Astrocyte of the cerebellum (primary cell): Measurements from ENCODE around the gene HSD3B1.

Source experiments
- DNase-seq: peaks from one replicate; pipeline ENCODE4 v3.0.0-alpha.2; 2011; ENCODE audit warnings: low read depth
- H3K4me3 ChIP-seq: 2 replicates; pipeline ENCODE4 v1.5.1; 2011; ENCODE audit warnings: mild to moderate bottlenecking, low read depth, low read length, moderate library complexity
- in situ Hi-C: cut with HindIII; loops from 2 replicates; pipeline ENCODE4 v1.10.0; 2017; ENCODE audit warnings: low sequenced_read_pairs
- TF ChIP-seq, protein P1 (sequence below): IDR thresholded peaks from 2 replicates; pipeline ENCODE4 v1.5.1; 2012; ENCODE audit warnings: low read length, low read depth, moderate library complexity, mild to moderate bottlenecking; ENCODE audit errors: missing control alignments

Gene HSD3B1

DNA sequence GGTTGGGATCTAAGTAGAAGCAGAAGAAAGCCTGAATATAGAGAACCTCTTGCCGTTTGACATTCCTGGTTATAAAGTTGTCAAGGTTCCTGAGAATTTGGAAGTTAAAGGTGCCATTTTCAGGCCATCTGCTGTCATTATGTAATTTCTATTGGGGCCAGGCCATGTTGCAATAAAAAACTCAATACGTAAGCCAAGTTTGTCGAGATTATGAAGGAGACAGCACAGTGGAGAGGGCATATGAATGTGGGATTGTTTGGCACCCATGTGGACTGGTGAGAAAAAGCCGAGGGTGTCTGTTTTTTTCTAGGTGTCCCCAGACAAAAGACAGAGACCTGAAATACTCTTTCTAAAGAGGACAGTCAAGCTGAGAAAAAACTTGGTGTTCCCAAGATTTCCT is 18.8 kb upstream of the HSD3B1 start:
- no peak overlapping the region for H3K4me3 ChIP-seq
- in situ Hi-C loops: no loop called here
- TF ChIP-seq, protein P1, sequence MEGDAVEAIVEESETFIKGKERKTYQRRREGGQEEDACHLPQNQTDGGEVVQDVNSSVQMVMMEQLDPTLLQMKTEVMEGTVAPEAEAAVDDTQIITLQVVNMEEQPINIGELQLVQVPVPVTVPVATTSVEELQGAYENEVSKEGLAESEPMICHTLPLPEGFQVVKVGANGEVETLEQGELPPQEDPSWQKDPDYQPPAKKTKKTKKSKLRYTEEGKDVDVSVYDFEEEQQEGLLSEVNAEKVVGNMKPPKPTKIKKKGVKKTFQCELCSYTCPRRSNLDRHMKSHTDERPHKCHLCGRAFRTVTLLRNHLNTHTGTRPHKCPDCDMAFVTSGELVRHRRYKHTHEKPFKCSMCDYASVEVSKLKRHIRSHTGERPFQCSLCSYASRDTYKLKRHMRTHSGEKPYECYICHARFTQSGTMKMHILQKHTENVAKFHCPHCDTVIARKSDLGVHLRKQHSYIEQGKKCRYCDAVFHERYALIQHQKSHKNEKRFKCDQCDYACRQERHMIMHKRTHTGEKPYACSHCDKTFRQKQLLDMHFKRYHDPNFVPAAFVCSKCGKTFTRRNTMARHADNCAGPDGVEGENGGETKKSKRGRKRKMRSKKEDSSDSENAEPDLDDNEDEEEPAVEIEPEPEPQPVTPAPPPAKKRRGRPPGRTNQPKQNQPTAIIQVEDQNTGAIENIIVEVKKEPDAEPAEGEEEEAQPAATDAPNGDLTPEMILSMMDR: no peak
- DNase-seq: no peak

DNA sequence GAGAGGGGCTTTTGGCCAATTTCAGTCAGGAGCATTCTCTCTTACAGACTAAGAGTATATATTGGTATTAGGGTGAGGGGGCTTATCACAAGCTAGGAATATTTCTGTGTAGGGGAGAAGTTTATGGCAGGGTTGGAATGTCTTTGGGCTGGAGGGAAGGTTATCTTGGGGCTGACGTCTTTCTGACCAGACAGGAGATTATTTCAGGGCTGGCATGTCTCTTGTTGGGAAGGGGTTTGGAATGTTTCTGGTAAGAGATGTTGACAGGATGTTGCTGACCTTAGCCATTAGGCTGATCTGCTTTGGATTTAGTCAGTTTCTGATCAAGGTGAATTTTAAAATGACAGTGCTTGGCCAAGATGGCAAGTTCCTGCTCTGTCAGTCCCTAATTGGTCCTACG is 17.8 kb upstream of the HSD3B1 start:
- in situ Hi-C loops: no loop called here
- TF ChIP-seq, protein P1: no peak
- no peak overlapping the region for H3K4me3 ChIP-seq
- DNase-seq: no peak

GRCh38 chr1:119490925-119491324 is 16.1 kb upstream of the HSD3B1 start:
- TF ChIP-seq, protein P1: no peak
- H3K4me3 ChIP-seq: no peak overlapping the region
- in situ Hi-C loops: no loop called here
- DNase-seq: no peak

DNA sequence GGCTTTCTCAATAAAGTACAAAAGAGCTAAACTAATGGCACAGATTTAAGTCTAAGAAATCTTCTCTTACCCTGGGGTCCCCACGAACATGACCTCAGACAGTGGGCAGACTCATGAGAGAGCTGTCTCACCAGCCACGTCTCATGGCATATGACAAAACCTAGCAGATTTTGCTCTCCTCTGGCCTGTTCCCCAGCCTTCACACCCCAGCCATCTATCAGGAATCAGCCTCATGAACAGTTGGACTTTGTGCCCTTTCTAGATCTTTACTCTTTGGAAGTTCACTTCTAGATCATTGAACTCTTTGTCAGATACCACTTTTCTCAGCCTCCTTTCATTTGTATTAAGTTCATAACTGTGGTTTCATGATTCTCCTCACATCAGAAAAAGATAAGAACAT is 14.2 kb upstream of the HSD3B1 start:
- no peak overlapping the region for H3K4me3 ChIP-seq
- no peak for DNase-seq
- in situ Hi-C loops: no loop called here
- TF ChIP-seq, protein P1: no peak

DNA sequence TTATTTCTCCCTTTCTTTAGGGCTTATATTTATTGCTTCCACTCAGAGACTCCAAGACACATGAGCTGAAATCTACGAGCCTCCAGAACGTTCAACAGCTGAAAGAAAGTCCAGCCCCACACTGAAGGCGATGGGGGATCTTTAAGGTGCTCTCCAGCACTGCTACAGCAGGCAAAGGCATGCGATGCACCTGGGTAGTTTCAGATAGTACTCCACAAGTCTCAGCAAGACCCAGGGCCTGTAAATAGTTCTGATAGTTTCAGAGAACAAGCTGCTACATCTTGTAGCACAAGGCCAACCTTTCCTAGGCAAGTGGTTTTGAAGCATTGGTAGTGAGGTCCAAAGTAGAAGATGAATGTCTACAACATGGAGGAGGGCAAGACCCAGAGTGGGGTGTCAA is 2.2 kb upstream of the HSD3B1 start:
- no peak for DNase-seq
- in situ Hi-C loops: no loop called here
- H3K4me3 ChIP-seq: no peak overlapping the region
- TF ChIP-seq, protein P1: no peak

- TF ChIP-seq, protein P1: no peak
- no peak for DNase-seq
- H3K4me3 ChIP-seq: no peak overlapping the region
- in situ Hi-C loops: no loop called here
Measured at GRCh38 chr1:119510046-119510445, 3.0 kb downstream of the HSD3B1 start.

DNA sequence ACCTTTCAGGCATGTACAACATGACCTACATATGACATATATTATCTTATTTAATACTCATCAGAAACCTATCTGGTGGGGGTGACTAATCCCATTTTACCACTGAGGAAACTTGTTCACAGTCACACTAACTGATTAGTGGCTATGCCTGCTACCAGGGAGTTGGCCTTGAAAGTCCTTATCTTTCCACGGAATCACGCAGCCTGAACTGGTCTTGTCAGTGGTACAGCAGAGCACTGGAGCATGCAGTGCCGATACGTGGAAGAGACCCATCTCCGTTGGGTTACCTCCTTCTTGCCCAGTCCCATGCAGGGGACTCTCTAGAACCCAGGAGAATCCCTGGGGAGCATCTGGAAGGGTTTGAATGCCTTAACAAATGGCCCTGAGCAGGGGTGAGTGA is 8.2 kb downstream of the HSD3B1 start:
- no peak overlapping the region for H3K4me3 ChIP-seq
- DNase-seq: no peak
- TF ChIP-seq, protein P1: no peak
- in situ Hi-C loops: no loop called here
